Measurements from ENCODE around the gene ANO9.
A peak's percentile ranks its signal among the peaks of the same experiment; 100 is the strongest.

The ANO9 gene

GRCh38 chr11:441418-442274, at the start of gene ANO9:
Gene ANO9, minus strand, starts transcription at chr11:442011. Its CDS starts 85 bp downstream, at chr11:441926.
- DNase-seq (ENCODE audit: low read depth): peak; percentile 49

GRCh38 chr11:491358-491757, 49.5 kb upstream of the ANO9 start:
- DNase-seq (ENCODE audit: low read depth): no peak

GRCh38 chr11:490930-491260, 49.1 kb upstream of the ANO9 start:
- no peak for DNase-seq (ENCODE audit: low read depth)

- DNase-seq (ENCODE audit: low read depth): no peak
Measured at GRCh38 chr11:490186-490929, 48.5 kb upstream of the ANO9 start.

GRCh38 chr11:489610-490185, 47.9 kb upstream of the ANO9 start:
- DNase-seq (ENCODE audit: low read depth): no peak

GRCh38 chr11:488992-489391, 47.2 kb upstream of the ANO9 start:
- no peak for DNase-seq (ENCODE audit: low read depth)

- DNase-seq (ENCODE audit: low read depth): no peak
Measured at GRCh38 chr11:488579-488978, 46.8 kb upstream of the ANO9 start.

GRCh38 chr11:488062-488461, 46.3 kb upstream of the ANO9 start:
- no peak for DNase-seq (ENCODE audit: low read depth)

GRCh38 chr11:487571-488021, 45.8 kb upstream of the ANO9 start:
- no peak for DNase-seq (ENCODE audit: low read depth)

- no peak for DNase-seq (ENCODE audit: low read depth)
Measured at GRCh38 chr11:486189-486588, 44.4 kb upstream of the ANO9 start.

- no peak for DNase-seq (ENCODE audit: low read depth)
Measured at GRCh38 chr11:484616-485015, 42.8 kb upstream of the ANO9 start.

GRCh38 chr11:479311-479710, 37.5 kb upstream of the ANO9 start:
- DNase-seq (ENCODE audit: low read depth): no peak

- DNase-seq (ENCODE audit: low read depth): no peak
Measured at GRCh38 chr11:477052-477715, 35.4 kb upstream of the ANO9 start.

GRCh38 chr11:476416-476815, 34.6 kb upstream of the ANO9 start:
- no peak for DNase-seq (ENCODE audit: low read depth)

- no peak for DNase-seq (ENCODE audit: low read depth)
Measured at GRCh38 chr11:475941-476340, 34.1 kb upstream of the ANO9 start.

- no peak for DNase-seq (ENCODE audit: low read depth)
Measured at GRCh38 chr11:474914-475506, 33.2 kb upstream of the ANO9 start.

GRCh38 chr11:473962-474785, 32.4 kb upstream of the ANO9 start:
- no peak for DNase-seq (ENCODE audit: low read depth)

- DNase-seq (ENCODE audit: low read depth): no peak
Measured at GRCh38 chr11:473415-473814, 31.6 kb upstream of the ANO9 start.

GRCh38 chr11:472816-473215, 31.0 kb upstream of the ANO9 start:
- no peak for DNase-seq (ENCODE audit: low read depth)

- no peak for DNase-seq (ENCODE audit: low read depth)
Measured at GRCh38 chr11:472272-472671, 30.5 kb upstream of the ANO9 start.

GRCh38 chr11:471468-472145, 29.8 kb upstream of the ANO9 start:
- DNase-seq (ENCODE audit: low read depth): no peak
